H1 (cell line): Measurements from ENCODE around the gene FAM47C. TPM values are rescaled to one million over a fixed set of nuclear protein-coding genes. Genes with fewer than 3 reads are reported as not detected.

Source experiments
- CTCF ChIA-PET: fragments of 300-600 bp; sonication (Branson Sonifier 250); formaldehyde crosslinking; loops from one replicate; lab custom pipeline; 2021; ENCODE audit not compliant: partially characterized antibody; lab: Charles Lee
- POLR2A ChIA-PET: fragments of 300-600 bp; sonication (Branson Sonifier 250); formaldehyde crosslinking; loops from one replicate; lab custom pipeline; 2021; ENCODE audit warnings: inconsistent platforms; ENCODE audit not compliant: partially characterized antibody; lab: Charles Lee
- DNase-seq, 2 experiments: peaks; one replicate each; pipeline versions ENCODE4 v3.0.0 to v3.0.0-alpha.2; 2010 to 2022; ENCODE audit warnings: low spot score in 2 of 2, low read depth in 1 of 2, mixed read lengths in 1 of 2
- FAIRE-seq: peaks from 2 replicates; lab custom pipeline; 2011; peaks lifted over from hg19 to GRCh38; lab: Jason Lieb, UNC
- H2AFZ ChIP-seq: 2 replicates; pipeline ENCODE4 v1.8.1; 2012; ENCODE audit warnings: low read length, inconsistent platforms
- H2AK5ac ChIP-seq: 2 replicates; pipeline ENCODE4 v1.6.1; 2013; ENCODE audit warnings: low read depth, low read length
- H2BK120ac ChIP-seq: replicated peaks from 2 replicates; pipeline ENCODE3; 2013; ENCODE audit warnings: low read depth, low read length, inconsistent platforms
- H2BK12ac ChIP-seq: 2 replicates; pipeline ENCODE4 v1.6.1; 2013; ENCODE audit warnings: low read depth, low read length
- H2BK15ac ChIP-seq: 2 replicates; pipeline ENCODE4 v1.6.1; 2013; ENCODE audit warnings: low read length
- H2BK20ac ChIP-seq: 2 replicates; pipeline ENCODE4 v1.6.1; 2013; ENCODE audit warnings: low read length
- H2BK5ac ChIP-seq: 2 replicates; pipeline ENCODE4 v1.6.1; 2013; ENCODE audit warnings: low read depth, low read length
- H3K14ac ChIP-seq: 2 replicates; pipeline ENCODE4 v1.6.1; 2013; ENCODE audit warnings: inconsistent platforms; ENCODE audit not compliant: insufficient read length
- H3K18ac ChIP-seq: 2 replicates; pipeline ENCODE4 v1.6.1; 2013; ENCODE audit warnings: low read length; ENCODE audit errors: extremely low read depth
- H3K23ac ChIP-seq: 2 replicates; pipeline ENCODE4 v1.6.1; 2013; ENCODE audit warnings: inconsistent platforms; ENCODE audit not compliant: insufficient read length
- H3K23me2 ChIP-seq: 2 replicates; pipeline ENCODE4 v1.6.1; 2013; ENCODE audit warnings: low read depth, low read length
- H3K27ac ChIP-seq: 2 replicates; pipeline ENCODE4 v1.6.1; 2011; ENCODE audit warnings: low read depth, low read length, inconsistent platforms
- H3K27me3 ChIP-seq, 4 experiments: replicated peaks in 1 of 4; 1 replicate in 1 of 4; 2 replicates in 3 of 4; pipeline versions ENCODE4 v1.6.1 to v1.8.1; 2011 to 2013; ENCODE audit warnings: low read length in 3 of 4, mild to moderate bottlenecking in 3 of 4, inconsistent platforms in 2 of 4, mixed read lengths in 2 of 4, moderate library complexity in 1 of 4; ENCODE audit not compliant: control insufficient read depth in 3 of 4, insufficient read depth in 3 of 4; ENCODE audit errors: extremely low read depth in 1 of 4
- H3K36me3 ChIP-seq, 4 experiments: 2 replicates each; pipeline versions ENCODE4 v1.6.1 to v1.8.1; 2011 to 2013; ENCODE audit warnings: mild to moderate bottlenecking in 4 of 4, low read length in 3 of 4, moderate library complexity in 2 of 4, control low read depth in 1 of 4, inconsistent platforms in 1 of 4; ENCODE audit not compliant: insufficient read depth in 4 of 4, control insufficient read depth in 2 of 4
- H3K4ac ChIP-seq: replicated peaks from 2 replicates; pipeline ENCODE3; 2013; ENCODE audit warnings: low read length, low read depth, mixed read lengths, inconsistent platforms; ENCODE audit not compliant: insufficient read length
- H3K4me1 ChIP-seq, 4 experiments: replicated peaks in 1 of 4; 1 replicate in 1 of 4; 2 replicates in 3 of 4; pipeline versions ENCODE4 v1.6.1 to v1.8.1; 2011 to 2013; ENCODE audit warnings: low read length in 3 of 4, inconsistent platforms in 2 of 4, mixed read lengths in 1 of 4; ENCODE audit not compliant: insufficient read depth in 4 of 4, control insufficient read depth in 3 of 4
- H3K4me2 ChIP-seq, 2 experiments: 2 replicates each; pipeline versions ENCODE4 v1.6.1 to v1.8.1; 2011 to 2013; ENCODE audit warnings: low read depth in 2 of 2, low read length in 2 of 2, control low read depth in 1 of 2, inconsistent platforms in 1 of 2, mild to moderate bottlenecking in 1 of 2; ENCODE audit not compliant: insufficient read depth in 1 of 2
- H3K4me3 ChIP-seq, 4 experiments: fragments of 200-600, 300-600 bp in 1 of 4; sonication (generic), shearing (Covaris generic), sonication (Bioruptor Twin) in 1 of 4; 2 replicates each; pipeline versions ENCODE4 v1.5.1 to v1.8.1; 2011 to 2016; ENCODE audit warnings: low read length in 4 of 4, low read depth in 3 of 4, control low read depth in 2 of 4, inconsistent platforms in 2 of 4, mild to moderate bottlenecking in 2 of 4, mixed read lengths in 1 of 4, moderate library complexity in 1 of 4; ENCODE audit not compliant: insufficient read depth in 2 of 4; ENCODE audit errors: extremely low read depth in 1 of 4
- H3K56ac ChIP-seq: replicated peaks from 2 replicates; pipeline ENCODE3; 2013; ENCODE audit warnings: low read depth, mild to moderate bottlenecking, mixed read lengths, low read length, inconsistent platforms; ENCODE audit not compliant: insufficient read length
- H3K79me1 ChIP-seq: 2 replicates; pipeline ENCODE4 v1.6.1; 2013; ENCODE audit warnings: low read depth, low read length, control low read depth
- H3K79me2 ChIP-seq, 2 experiments: 2 replicates each; pipeline versions ENCODE4 v1.6.1 to v1.8.1; 2012 to 2013; ENCODE audit warnings: low read length in 2 of 2, mild to moderate bottlenecking in 2 of 2, inconsistent platforms in 1 of 2; ENCODE audit not compliant: insufficient read depth in 2 of 2, control insufficient read depth in 1 of 2
- H3K9ac ChIP-seq, 4 experiments: replicated peaks in 1 of 4; 1 replicate in 1 of 4; 2 replicates in 3 of 4; pipeline versions ENCODE4 v1.6.1 to v1.8.1; 2011 to 2013; ENCODE audit warnings: low read depth in 3 of 4, low read length in 3 of 4, control low read depth in 2 of 4, mild to moderate bottlenecking in 2 of 4, moderate library complexity in 2 of 4, inconsistent platforms in 1 of 4; ENCODE audit errors: extremely low read depth in 1 of 4
- H3K9me3 ChIP-seq, 2 experiments: 2 replicates each; pipeline versions ENCODE4 v1.6.1 to v1.8.1; 2012 to 2013; ENCODE audit warnings: mild to moderate bottlenecking in 2 of 2, moderate library complexity in 2 of 2, control low read depth in 1 of 2, inconsistent platforms in 1 of 2, low read depth in 1 of 2, low read length in 1 of 2, mixed read lengths in 1 of 2; ENCODE audit not compliant: insufficient read depth in 2 of 2
- H4K20me1 ChIP-seq, 2 experiments: replicated peaks in 1 of 2; 2 replicates each; pipeline versions ENCODE3 to v1.8.1; 2011 to 2013; ENCODE audit warnings: inconsistent platforms in 2 of 2, low read length in 2 of 2, mild to moderate bottlenecking in 1 of 2; ENCODE audit not compliant: insufficient read depth in 2 of 2, control insufficient read depth in 1 of 2
- H4K5ac ChIP-seq: 2 replicates; pipeline ENCODE4 v1.6.1; 2013; ENCODE audit warnings: low read length, low read depth, mixed read lengths, inconsistent platforms; ENCODE audit not compliant: insufficient read length
- H4K8ac ChIP-seq: 2 replicates; pipeline ENCODE4 v1.8.0; 2013; ENCODE audit warnings: mild to moderate bottlenecking, moderate library complexity, low read length, inconsistent platforms; ENCODE audit not compliant: insufficient read depth; ENCODE audit errors: extremely low read depth
- H4K91ac ChIP-seq: replicated peaks from 2 replicates; pipeline ENCODE3; 2013; ENCODE audit warnings: low read length, mixed read lengths, inconsistent platforms; ENCODE audit not compliant: insufficient read length
- CTCF ChIP-seq, 3 experiments: IDR thresholded peaks; 1 replicate in 2 of 3; 2 replicates in 1 of 3; pipeline versions ENCODE4 v1.5.1 to v1.6.1; 2011; ENCODE audit warnings: low read length in 3 of 3, mild to moderate bottlenecking in 3 of 3, inconsistent platforms in 2 of 3, low read depth in 1 of 3, moderate library complexity in 1 of 3; ENCODE audit not compliant: insufficient read depth in 1 of 3; ENCODE audit errors: control extremely low read depth in 1 of 3
- EP300 ChIP-seq, 2 experiments: IDR thresholded peaks; 1 replicate in 1 of 2; 2 replicates in 1 of 2; pipeline ENCODE4 v1.6.1; 2011 to 2012; ENCODE audit warnings: low read depth in 2 of 2, low read length in 2 of 2, mild to moderate bottlenecking in 2 of 2, borderline replicate concordance in 1 of 2, inconsistent platforms in 1 of 2, moderate library complexity in 1 of 2
- RAD21 ChIP-seq, 2 experiments: IDR thresholded peaks in 1 of 2; conservative IDR thresholded peaks in 1 of 2; 2 replicates each; pipeline ENCODE4 v1.6.1; 2011; ENCODE audit warnings: low read depth in 2 of 2, low read length in 2 of 2, improper control_type of control experiment in 1 of 2, inconsistent platforms in 1 of 2, mild to moderate bottlenecking in 1 of 2, moderate library complexity in 1 of 2
- ZNF274 ChIP-seq: IDR thresholded peaks from 2 replicates; pipeline ENCODE4 v1.7.0; 2012; ENCODE audit warnings: low read length, borderline replicate concordance; ENCODE audit errors: extremely low read depth
- WGBS, 2 experiments: shearing (Covaris generic) in 1 of 2; methylation state at CpG; one replicate each; pipeline versions ENCODE4 v1.1.6 to v1.1.7; 2013 to 2015; ENCODE audit warnings: low lambda C conversion rate in 2 of 2, mixed read lengths in 2 of 2, inconsistent platforms in 1 of 2, low coverage in 1 of 2, missing lambda C conversion rate in 1 of 2; ENCODE audit not compliant: insufficient replicate concordance in 2 of 2, insufficient coverage in 1 of 2, insufficient read length in 1 of 2; ENCODE audit errors: extremely low coverage in 1 of 2, missing lambda C conversion rate in 1 of 2; 5-methylcytosine and 5-hydroxymethylcytosine counted together
- polyA plus RNA-seq, 7 experiments: library from polyadenylated mRNA; depleted of rRNA in 3 of 7; stranded (reverse) in 5 of 7; unstranded in 2 of 7; fragments of >200 nt in 5 of 7; fragments of 200-250 nt in 2 of 7; gene quantifications; 1 replicate in 5 of 7; 2 replicates in 1 of 7; 4 replicates in 1 of 7; pipeline versions ENCODE4 v1.2.1 to v1.2.3, GENCODE V29; 2011 to 2013; ENCODE audit warnings: missing spikeins in 2 of 7, mixed read lengths in 2 of 7
- total RNA-seq: library from RNA; stranded (reverse); fragmentation: NEBNext Ultra II Directional; extraction: Animal tissue kit (Norgen Biotek cat#: 25700); gene quantifications from 2 replicates; pipeline ENCODE4 v1.2.1, GENCODE V29; 2021

The FAM47C gene
- total and polyA plus RNA-seq, 2 of the 8 experiments (the other 6 are each of a cell fraction or from before 2014, with no cell fraction given), result not detected

GRCh38 chrX:37060999-37061398, 52.8 kb downstream of the FAM47C start:
- Histone ChIP-seq H3K23ac (no peak overlapping the region), H3K79me1 (no peaks in the 10 kb centered on the region), H3K4me3 (no peak overlapping the region), H3K14ac (no peak overlapping the region), H2BK20ac (no peak overlapping the region), H4K20me1 (no peaks in the 10 kb centered on the region), H3K56ac (no peak overlapping the region), H2BK120ac (no peak overlapping the region), H2BK5ac (no peak overlapping the region), H3K4me1 (no peaks in the 10 kb centered on the region), H4K91ac (no peak overlapping the region), H3K23me2 (no peaks in the 10 kb centered on the region), H3K9ac (no peak overlapping the region), H2AK5ac (no peak overlapping the region), H3K9me3 (no peaks in the 10 kb centered on the region), H4K5ac (no peak overlapping the region), H2BK12ac (no peak overlapping the region), H4K8ac (no peak overlapping the region), H3K18ac (no peak overlapping the region), H3K27ac (no peak overlapping the region), H3K27me3 (no peaks in the 10 kb centered on the region), H3K4me2 (no peak overlapping the region), H2AFZ (no peak overlapping the region), H3K4ac (no peak overlapping the region), H3K36me3 (no peaks in the 10 kb centered on the region), H2BK15ac (no peak overlapping the region), H3K79me2 (no peaks in the 10 kb centered on the region)
- FAIRE-seq (peak; percentile 84), DNase-seq (no peak)
- ChIA-PET CTCF (interaction anchor here (0.8 to 1.5 kb wide), 2 partner anchors 12 to 305 kb away, joined by 3 to 5 read pairs; no protein-coding TSS in a partner anchor), POLR2A (no interaction called here)
- TF ChIP-seq RAD21 (IDR thresholded peaks at IDR 0.05 in 1 of 2, conservative IDR thresholded peaks at IDR 0.05 in 1 of 2; ENCODE audit: low read depth in 2 of 2, low read length in 2 of 2), result peak; percentile 78 to 82
- TF ChIP-seq CTCF (IDR thresholded peaks at IDR 0.05; ENCODE audit: control extremely low read depth in 1 of 3, insufficient read depth in 1 of 3, low read depth in 1 of 3, low read length in 3 of 3), result peak in 2 of 3 experiments; percentile 45 to 48; a peak in 2 of 4 replicates
- TF ChIP-seq EP300 (IDR thresholded peaks at IDR 0.05; ENCODE audit: borderline replicate concordance in 1 of 2, low read depth in 2 of 2, low read length in 2 of 2), result no peak
- TF ChIP-seq ZNF274, result no peak
- WGBS, 2 experiments, result 38% methylated on average over 1 of the region's 3 CpGs; no CpG with 5 or more reads in 1 of the 2 experiments
